ENCODE measurements around the gene HSF2BP.

The HSF2BP gene

GRCh38 chr21:43611598-43612369, 47.5 kb downstream of the HSF2BP start:
- WGBS (ENCODE audit: extremely low coverage, insufficient coverage, insufficient read length) = no CpG with 5 or more reads among the region's 8 CpGs
- peak overlapping the region; percentile 88 for H3K14ac ChIP-seq (ENCODE audit: low read length)
- H3K9me3 ChIP-seq (ENCODE audit: insufficient read depth, low read depth, low read length) = no peaks in the 10 kb centered on the region
- H3K4me3 ChIP-seq (ENCODE audit: low read depth, low read length) = no peak overlapping the region
- peak overlapping the region; percentile 75 for H2BK5ac ChIP-seq (ENCODE audit: low read depth, low read length, poor library complexity)
- H3K36me3 ChIP-seq (ENCODE audit: control insufficient read depth in 1 of 2, insufficient read depth in 2 of 2, low read length in 2 of 2) = no peaks in the 10 kb centered on the region
- H2AK5ac ChIP-seq (ENCODE audit: low read length) = peak overlapping the region; percentile 47
- H3K4me2 ChIP-seq (ENCODE audit: low read length) = no peak overlapping the region
- H3K23ac ChIP-seq (ENCODE audit: low read length) = no peak overlapping the region
- peak overlapping the region; percentile 54 for H4K12ac ChIP-seq (ENCODE audit: low read depth, low read length)
- no peak overlapping the region for H3K27ac ChIP-seq (ENCODE audit: low read depth, low read length)
- H2AFZ ChIP-seq (ENCODE audit: insufficient read depth, low read length, poor library complexity) = no peak overlapping the region
- peak overlapping the region; percentile 60 for H3K4ac ChIP-seq (ENCODE audit: low read depth, low read length)
- peaks cover 12% of the 10 kb centered on the region for H3K79me1 ChIP-seq (ENCODE audit: low read length)
- no peak overlapping the region for H3K9ac ChIP-seq (ENCODE audit: low read length)
- no peaks in the 10 kb centered on the region for H3K27me3 ChIP-seq (ENCODE audit: insufficient read depth, low read length)
- peaks cover 12 to 13% of the 10 kb centered on the region in 2 experiments for H3K4me1 ChIP-seq (ENCODE audit: control insufficient read depth in 1 of 2, insufficient read depth in 2 of 2, low read length in 2 of 2)
- H3K18ac ChIP-seq (ENCODE audit: low read length) = peak overlapping the region; percentile 70
- H2BK12ac ChIP-seq (ENCODE audit: low read length) = peak overlapping the region; percentile 95
- peak; percentile 55 to 80 for DNase-seq
- H3K79me2 ChIP-seq (ENCODE audit: control insufficient read depth, insufficient read depth, low read length, poor library complexity) = no peaks in the 10 kb centered on the region
- H4K91ac ChIP-seq (ENCODE audit: low read depth, low read length) = peak overlapping the region; percentile 91
- peak overlapping the region; percentile 93 for H2BK120ac ChIP-seq (ENCODE audit: insufficient read depth, low read length, poor library complexity)
- peak overlapping the region; percentile 68 for H4K8ac ChIP-seq (ENCODE audit: low read depth, low read length)

- H4K91ac ChIP-seq (ENCODE audit: low read depth, low read length) = peak overlapping the region; percentile 72
- DNase-seq = peak in 1 of 2 donors; percentile 87
- peaks cover 19% of the 10 kb centered on the region for H3K79me1 ChIP-seq (ENCODE audit: low read length)
- no peaks in the 10 kb centered on the region for H3K36me3 ChIP-seq (ENCODE audit: control insufficient read depth in 1 of 2, insufficient read depth in 2 of 2, low read length in 2 of 2)
- no peak overlapping the region for H3K4me2 ChIP-seq (ENCODE audit: low read length)
- H3K27ac ChIP-seq (ENCODE audit: low read depth, low read length) = peak overlapping the region; percentile 18
- H2BK12ac ChIP-seq (ENCODE audit: low read length) = peak overlapping the region; percentile 2
- H2AK5ac ChIP-seq (ENCODE audit: low read length) = peak overlapping the region; percentile 8
- H2BK120ac ChIP-seq (ENCODE audit: insufficient read depth, low read length, poor library complexity) = peak overlapping the region; percentile 65
- no peak overlapping the region for H3K23ac ChIP-seq (ENCODE audit: low read length)
- no peak overlapping the region for H3K4me3 ChIP-seq (ENCODE audit: low read depth, low read length)
- no peaks in the 10 kb centered on the region for H3K79me2 ChIP-seq (ENCODE audit: control insufficient read depth, insufficient read depth, low read length, poor library complexity)
- no peak overlapping the region for H4K12ac ChIP-seq (ENCODE audit: low read depth, low read length)
- H3K4me1 ChIP-seq (ENCODE audit: control insufficient read depth in 1 of 2, insufficient read depth in 2 of 2, low read length in 2 of 2) = peaks cover 19 to 22% of the 10 kb centered on the region in 2 experiments
- no peak overlapping the region for H3K9ac ChIP-seq (ENCODE audit: low read length)
- H3K4ac ChIP-seq (ENCODE audit: low read depth, low read length) = no peak overlapping the region
- H3K9me3 ChIP-seq (ENCODE audit: insufficient read depth, low read depth, low read length) = peaks cover 6% of the 10 kb centered on the region
- peak overlapping the region; percentile 28 for H3K18ac ChIP-seq (ENCODE audit: low read length)
- peak overlapping the region; percentile 2 for H3K14ac ChIP-seq (ENCODE audit: low read length)
- WGBS (ENCODE audit: extremely low coverage, insufficient coverage, insufficient read length) = no CpG with 5 or more reads among the region's 8 CpGs
- H2AFZ ChIP-seq (ENCODE audit: insufficient read depth, low read length, poor library complexity) = no peak overlapping the region
- H4K8ac ChIP-seq (ENCODE audit: low read depth, low read length) = peak overlapping the region; percentile 67
- H2BK5ac ChIP-seq (ENCODE audit: low read depth, low read length, poor library complexity) = peak overlapping the region; percentile 52
- H3K27me3 ChIP-seq (ENCODE audit: insufficient read depth, low read length) = no peaks in the 10 kb centered on the region
These were observed 49.6 kb downstream of the HSF2BP start for GRCh38 chr21:43609501-43610340.

GRCh38 chr21:43608664-43609063, 50.6 kb downstream of the HSF2BP start:
- no peak overlapping the region for H4K91ac ChIP-seq (ENCODE audit: low read depth, low read length)
- H2AFZ ChIP-seq (ENCODE audit: insufficient read depth, low read length, poor library complexity) = no peak overlapping the region
- no peak overlapping the region for H2BK12ac ChIP-seq (ENCODE audit: low read length)
- H3K36me3 ChIP-seq (ENCODE audit: control insufficient read depth in 1 of 2, insufficient read depth in 2 of 2, low read length in 2 of 2) = no peaks in the 10 kb centered on the region
- H3K79me2 ChIP-seq (ENCODE audit: control insufficient read depth, insufficient read depth, low read length, poor library complexity) = no peaks in the 10 kb centered on the region
- no peaks in the 10 kb centered on the region for H3K27me3 ChIP-seq (ENCODE audit: insufficient read depth, low read length)
- no peak overlapping the region for H3K9ac ChIP-seq (ENCODE audit: low read length)
- WGBS (ENCODE audit: extremely low coverage, insufficient coverage, insufficient read length) = no CpG with 5 or more reads among the region's 2 CpGs
- H3K4me3 ChIP-seq (ENCODE audit: low read depth, low read length) = no peak overlapping the region
- no peak overlapping the region for H2BK120ac ChIP-seq (ENCODE audit: insufficient read depth, low read length, poor library complexity)
- no peak overlapping the region for H3K4ac ChIP-seq (ENCODE audit: low read depth, low read length)
- peaks cover 22 to 29% of the 10 kb centered on the region in 2 experiments for H3K4me1 ChIP-seq (ENCODE audit: control insufficient read depth in 1 of 2, insufficient read depth in 2 of 2, low read length in 2 of 2)
- H3K23ac ChIP-seq (ENCODE audit: low read length) = no peak overlapping the region
- H3K9me3 ChIP-seq (ENCODE audit: insufficient read depth, low read depth, low read length) = peaks cover 13% of the 10 kb centered on the region
- no peak overlapping the region for H4K12ac ChIP-seq (ENCODE audit: low read depth, low read length)
- no peak overlapping the region for H2AK5ac ChIP-seq (ENCODE audit: low read length)
- DNase-seq = peak; percentile 76 to 91
- H3K4me2 ChIP-seq (ENCODE audit: low read length) = no peak overlapping the region
- H2BK5ac ChIP-seq (ENCODE audit: low read depth, low read length, poor library complexity) = no peak overlapping the region
- no peak overlapping the region for H3K14ac ChIP-seq (ENCODE audit: low read length)
- H3K18ac ChIP-seq (ENCODE audit: low read length) = no peak overlapping the region
- peaks cover 26% of the 10 kb centered on the region for H3K79me1 ChIP-seq (ENCODE audit: low read length)
- H3K27ac ChIP-seq (ENCODE audit: low read depth, low read length) = no peak overlapping the region
- no peak overlapping the region for H4K8ac ChIP-seq (ENCODE audit: low read depth, low read length)

- Histone ChIP-seq H3K4me3 (ENCODE audit: low read depth, low read length) (no peak overlapping the region), H2BK12ac (ENCODE audit: low read length) (no peak overlapping the region), H3K4me1 (ENCODE audit: control insufficient read depth in 1 of 2, insufficient read depth in 2 of 2, low read length in 2 of 2) (peaks cover 26 to 31% of the 10 kb centered on the region in 2 experiments), H3K18ac (ENCODE audit: low read length) (no peak overlapping the region), H4K12ac (ENCODE audit: low read depth, low read length) (no peak overlapping the region), H4K8ac (ENCODE audit: low read depth, low read length) (no peak overlapping the region), H4K91ac (ENCODE audit: low read depth, low read length) (no peak overlapping the region), H3K79me2 (ENCODE audit: control insufficient read depth, insufficient read depth, low read length, poor library complexity) (no peaks in the 10 kb centered on the region), H3K79me1 (ENCODE audit: low read length) (peaks cover 26% of the 10 kb centered on the region), H3K23ac (ENCODE audit: low read length) (no peak overlapping the region), H3K27me3 (ENCODE audit: insufficient read depth, low read length) (no peaks in the 10 kb centered on the region), H3K14ac (ENCODE audit: low read length) (no peak overlapping the region), H3K4ac (ENCODE audit: low read depth, low read length) (no peak overlapping the region), H3K27ac (ENCODE audit: low read depth, low read length) (no peak overlapping the region), H2AK5ac (ENCODE audit: low read length) (no peak overlapping the region), H3K36me3 (ENCODE audit: control insufficient read depth in 1 of 2, insufficient read depth in 2 of 2, low read length in 2 of 2) (no peaks in the 10 kb centered on the region), H2BK120ac (ENCODE audit: insufficient read depth, low read length, poor library complexity) (no peak overlapping the region), H3K9ac (ENCODE audit: low read length) (no peak overlapping the region), H2AFZ (ENCODE audit: insufficient read depth, low read length, poor library complexity) (no peak overlapping the region), H3K9me3 (ENCODE audit: insufficient read depth, low read depth, low read length) (peaks cover 13% of the 10 kb centered on the region), H2BK5ac (ENCODE audit: low read depth, low read length, poor library complexity) (no peak overlapping the region), H3K4me2 (ENCODE audit: low read length) (no peak overlapping the region)
- peak in 1 of 2 donors; percentile 60 for DNase-seq
- WGBS (ENCODE audit: extremely low coverage, insufficient coverage, insufficient read length) = no CpG with 5 or more reads among the region's 3 CpGs
These were observed 51.1 kb downstream of the HSF2BP start for GRCh38 chr21:43608225-43608624.
